ENCODE measurements around the gene NUDT17.

DNA sequence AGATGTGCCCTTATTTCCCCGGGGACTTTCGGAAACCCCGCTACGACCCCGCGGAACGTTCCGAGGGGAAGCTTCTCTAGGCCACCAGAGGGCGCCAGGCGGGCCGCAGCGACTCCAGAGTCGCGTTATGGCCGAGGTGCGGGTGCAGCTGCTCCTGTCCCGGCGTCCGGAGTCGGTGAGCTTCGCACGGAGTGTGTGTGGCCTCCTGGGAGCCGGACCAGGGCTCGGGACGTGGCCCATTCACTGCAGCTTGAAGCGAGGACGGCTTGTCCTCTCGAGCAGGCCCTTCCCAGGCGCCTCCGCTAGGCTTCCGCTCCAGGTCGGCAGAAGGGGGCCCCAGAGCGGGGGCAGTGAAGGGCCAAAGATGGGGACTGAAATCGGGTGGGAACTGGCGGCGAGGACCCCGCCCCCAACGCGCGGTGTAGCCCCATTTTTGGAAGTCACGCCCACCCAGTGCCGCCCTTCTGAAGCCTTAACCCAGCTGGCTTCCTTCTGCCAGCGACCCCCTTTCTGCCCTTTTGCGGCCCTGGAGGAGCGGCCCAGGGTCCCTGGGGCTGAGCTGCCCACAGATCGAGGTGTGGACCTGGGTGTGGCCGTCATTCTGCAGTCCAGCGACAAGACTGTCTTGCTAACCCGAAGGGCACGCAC, at the start of gene NUDT17:
- TF ChIP-seq CTCF (IDR thresholded peaks at IDR 0.05) (peak in 5 of 7 experiments; percentile 76 to 90 (median 82)), POLR2A (IDR thresholded peaks at IDR 0.05) (no peak)

Data from stomach (tissue), 4 donors.